Heart left ventricle (tissue), 13 donors: ENCODE measurements around the gene SLC25A21.

ENCODE experiments used
- CTCF ChIP-seq, 12 donors: fragments of 200-600 bp; sonication (generic) in 4 of 12; IDR thresholded peaks; one replicate each; pipeline versions ENCODE4 v1.5.0 to v1.8.0; 2018 to 2022; ENCODE audit warnings: antibody characterized with exemption in 12 of 12, mild to moderate bottlenecking in 5 of 12
- POLR2A ChIP-seq, 2 donors: fragments of 450-650 bp; IDR thresholded peaks; one replicate each; pipeline ENCODE4 v1.6.1; 2017; ENCODE audit warnings: antibody characterized with exemption in 2 of 2, mild to moderate bottlenecking in 2 of 2, moderate library complexity in 2 of 2
- donor health status: ischemic (EF 13 %, LVEDD 7.1; RV severe dilation, severe dysfunction).
- donor health status: DM: no; HTN: yes; CAD: no.
- donor health status: DM: no; HTN: no; CAD: no.
- donor health status: ischemic (EF 25% LVEDD 6.9; RV normal size, moderate dysfunction).
- donor health status: ischemic (EF 25% LVEDD 5.7; RV mildly dilated, moderate dysfunction).
- donor health status: ischemic (EF 35%, LVEDD 5.7; RV mildly dilated, moderate dysfunction).
- donor health status: nonischemic (EF 11% LVEDD 7.7; RV severe dilation, severe dysfunction).
- donor health status: DM: yes; HTN: yes; CAD: no.
- donor health status: PGD.
- donor health status: ischemic (EF 29% LVEDD 5.4; RV normal size, mild dysfunction).
- donor health status: nonischemic (EF 23%, LVEDD 6.1; RV moderate dilation, normal function).

GRCh38 chr14:36860831-36861230, 311.6 kb downstream of the SLC25A21 start:
- TF ChIP-seq CTCF (IDR thresholded peaks at IDR 0.05) (no peak), POLR2A (IDR thresholded peaks at IDR 0.05) (no peak)
